GM18868 (cell line): Measurements from ENCODE around the gene EPHA8.

Experiments
- ATAC-seq: cut with Tn5 transposase; IDR thresholded peaks from one replicate; pipeline ENCODE4 v1.9.1; 2021; ENCODE audit warnings: mild to moderate bottlenecking, moderate library complexity; ENCODE audit not compliant: unreplicated experiment

Gene EPHA8

GRCh38 chr1:22587247-22587646 is 24.0 kb downstream of the EPHA8 start:
- no peak for ATAC-seq

- ATAC-seq, result no peak
Measured at GRCh38 chr1:22588899-22589422, 25.7 kb downstream of the EPHA8 start.

GRCh38 chr1:22591576-22591975 is 28.3 kb downstream of the EPHA8 start:
- no peak for ATAC-seq

DNA sequence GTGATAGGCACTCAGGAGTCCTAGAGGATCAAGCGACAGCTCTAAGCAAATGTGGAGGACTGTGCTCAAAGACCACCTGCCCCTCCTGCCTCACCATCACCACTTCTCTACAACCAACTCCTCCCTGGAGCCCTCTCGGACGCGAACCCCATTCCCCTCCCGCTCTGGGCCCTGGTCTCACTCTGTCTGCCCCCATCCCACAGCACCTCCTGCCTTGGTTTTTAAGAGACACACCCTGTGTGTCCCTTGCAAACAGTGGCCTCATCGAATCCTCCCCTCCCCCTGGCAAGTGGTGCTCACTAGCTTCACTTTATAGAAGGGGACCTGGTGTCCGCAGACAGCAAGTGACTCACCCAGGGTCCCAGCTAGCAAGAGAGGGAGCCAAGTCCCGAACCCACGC is 28.8 kb downstream of the EPHA8 start:
- no peak for ATAC-seq

GRCh38 chr1:22592919-22593790 is 29.9 kb downstream of the EPHA8 start:
- no peak for ATAC-seq

- no peak for ATAC-seq
Measured at GRCh38 chr1:22594396-22594795, 31.1 kb downstream of the EPHA8 start.

GRCh38 chr1:22595108-22595507 is 31.8 kb downstream of the EPHA8 start:
- ATAC-seq, result no peak

GRCh38 chr1:22597301-22597965 is 34.1 kb downstream of the EPHA8 start:
- ATAC-seq, result no peak

GRCh38 chr1:22597996-22598395 is 34.7 kb downstream of the EPHA8 start:
- no peak for ATAC-seq

GRCh38 chr1:22598736-22599135 is 35.4 kb downstream of the EPHA8 start:
- no peak for ATAC-seq

DNA sequence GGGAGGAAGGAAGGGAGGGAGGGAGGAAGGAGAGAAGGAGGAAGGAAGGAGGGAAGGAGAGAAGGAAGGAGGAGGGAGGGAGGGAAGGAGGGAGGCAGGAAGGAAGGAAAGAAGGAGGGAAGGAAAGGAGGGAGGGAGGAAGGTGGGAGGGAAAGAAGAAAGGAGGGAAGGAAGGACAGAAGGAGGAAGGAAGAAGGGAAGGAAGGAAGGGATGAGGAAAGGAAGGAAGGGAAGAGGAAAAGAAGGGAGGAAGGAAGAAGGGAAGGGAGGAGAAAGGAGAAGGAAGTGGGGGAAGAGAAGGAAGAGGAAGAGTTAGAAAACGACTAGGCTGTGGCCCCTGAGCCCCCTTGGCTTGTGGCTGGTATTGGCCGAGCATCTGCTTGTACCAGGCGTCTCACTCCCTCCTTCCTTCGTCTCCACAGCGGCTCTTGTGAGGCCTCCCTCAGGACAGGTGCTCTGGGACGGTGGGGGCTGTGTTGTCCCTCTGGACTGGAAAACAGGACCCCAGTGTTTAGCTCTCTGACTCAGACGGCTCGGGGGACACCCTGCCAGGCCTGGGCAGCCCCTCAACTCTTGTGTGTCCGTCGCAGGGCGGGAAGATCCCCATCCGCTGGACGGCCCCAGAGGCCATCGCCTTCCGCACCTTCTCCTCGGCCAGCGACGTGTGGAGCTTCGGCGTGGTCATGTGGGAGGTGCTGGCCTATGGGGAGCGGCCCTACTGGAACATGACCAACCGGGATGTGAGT is 37.0 kb downstream of the EPHA8 start:
- no peak for ATAC-seq

- no peak for ATAC-seq
Measured at GRCh38 chr1:22600817-22601605, 37.7 kb downstream of the EPHA8 start.

DNA sequence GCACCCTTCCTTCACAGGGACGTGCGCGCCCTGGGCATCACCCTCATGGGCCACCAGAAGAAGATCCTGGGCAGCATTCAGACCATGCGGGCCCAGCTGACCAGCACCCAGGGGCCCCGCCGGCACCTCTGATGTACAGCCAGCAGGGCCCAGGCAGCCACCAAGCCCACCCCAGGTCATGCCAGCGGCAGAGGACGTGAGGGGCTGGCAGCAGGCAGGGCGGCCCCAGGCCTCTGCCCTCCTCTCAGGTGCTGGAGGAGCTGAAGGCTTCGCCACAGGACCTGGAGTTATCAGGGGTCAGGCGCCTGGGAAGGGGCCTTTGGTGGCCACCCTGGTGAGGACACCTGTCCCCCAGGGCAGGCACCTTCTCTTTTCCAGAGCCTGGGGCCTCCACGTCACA is 38.3 kb downstream of the EPHA8 start:
- no peak for ATAC-seq

DNA sequence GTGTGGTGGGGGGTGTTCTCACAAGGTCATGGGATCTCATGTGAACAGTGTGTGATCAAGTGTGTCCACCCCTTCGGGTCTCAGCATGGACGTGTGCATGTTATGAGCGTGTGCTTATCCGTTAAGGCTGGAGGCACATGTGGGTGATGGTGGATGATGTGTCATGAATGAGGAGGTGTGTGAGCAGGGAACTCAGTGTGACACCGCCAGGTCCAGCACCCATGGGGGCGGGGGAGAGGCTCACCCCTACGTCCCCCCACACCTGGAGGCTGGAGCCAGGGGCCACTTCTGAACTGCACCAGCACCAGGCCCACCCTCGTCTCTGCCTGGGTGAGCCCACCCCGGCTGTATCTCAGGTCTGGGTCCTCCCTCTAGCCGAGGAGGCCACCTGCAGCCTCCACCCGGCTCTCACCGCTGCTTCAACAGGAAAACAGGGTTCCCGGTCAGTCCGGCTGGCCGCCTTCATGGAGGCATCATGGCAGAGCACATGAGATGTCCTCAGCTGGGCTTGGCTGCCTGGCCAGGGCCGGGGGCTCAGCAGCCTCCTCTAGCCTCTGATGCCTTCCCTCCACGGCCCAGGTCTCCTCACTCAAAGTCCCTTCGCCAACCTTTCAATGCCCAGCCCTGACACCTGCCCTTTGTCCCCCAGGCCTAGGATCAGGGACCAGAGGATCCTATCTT is 38.9 kb downstream of the EPHA8 start:
- no peak for ATAC-seq

DNA sequence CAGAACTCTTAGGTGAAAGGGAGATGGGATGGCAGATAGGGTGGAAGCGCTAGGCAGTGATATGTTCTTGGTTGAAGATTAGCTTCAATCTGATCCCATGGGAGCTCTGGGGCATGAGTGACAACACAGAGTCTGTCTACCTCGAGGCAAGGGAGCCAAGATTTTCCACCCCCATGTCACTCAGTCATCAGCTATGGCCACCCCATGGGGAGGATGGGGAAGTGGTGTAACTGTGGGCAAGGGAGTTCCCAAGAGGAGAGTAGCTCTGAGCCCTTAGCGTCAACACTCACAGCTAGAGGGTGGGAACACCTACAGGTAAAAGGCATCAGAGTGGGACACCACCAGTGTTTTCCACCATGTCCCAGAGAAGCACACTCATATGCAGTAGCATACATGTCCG is 42.9 kb downstream of the EPHA8 start:
- no peak for ATAC-seq

GRCh38 chr1:22607154-22607553 is 43.9 kb downstream of the EPHA8 start:
- no peak for ATAC-seq

DNA sequence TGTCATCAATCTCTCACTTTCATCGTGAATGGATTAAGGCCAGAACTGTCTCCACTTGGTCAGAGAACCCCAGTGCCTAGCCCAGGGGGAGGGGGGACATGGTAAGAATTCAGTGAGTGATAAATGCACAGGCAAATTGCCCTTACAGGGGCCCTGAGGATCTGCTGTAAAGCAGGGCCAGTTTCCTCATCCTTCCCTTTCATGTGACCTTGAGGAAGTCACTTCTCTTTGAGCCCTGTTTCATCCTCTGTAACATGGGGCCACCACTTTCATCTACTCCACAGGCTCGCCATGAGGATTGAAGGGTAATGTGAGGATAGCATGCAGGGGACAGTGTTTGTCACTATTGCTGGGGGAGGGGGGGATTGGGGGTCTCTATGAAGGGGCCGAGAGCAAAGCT is 45.1 kb downstream of the EPHA8 start:
- no peak for ATAC-seq

DNA sequence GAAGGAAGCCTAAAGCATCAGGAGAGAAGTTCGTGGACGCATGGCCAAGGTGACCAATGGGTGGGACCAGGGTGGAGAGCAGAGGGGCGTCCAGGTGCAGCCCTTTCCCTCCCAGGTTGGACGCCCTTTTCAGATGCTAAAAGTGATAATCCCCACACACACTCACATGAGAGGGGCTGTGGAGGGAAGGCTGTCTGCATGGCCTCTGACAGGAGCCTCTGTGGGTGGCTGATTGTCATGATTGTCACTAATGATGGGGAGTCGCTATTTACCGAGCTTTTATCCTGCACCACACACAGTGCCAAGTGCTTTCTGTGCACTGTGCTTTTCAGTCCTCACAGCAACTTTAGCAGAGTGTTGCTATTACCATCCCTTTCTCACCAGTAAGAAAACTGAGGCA is 46.0 kb downstream of the EPHA8 start:
- ATAC-seq, result no peak

DNA sequence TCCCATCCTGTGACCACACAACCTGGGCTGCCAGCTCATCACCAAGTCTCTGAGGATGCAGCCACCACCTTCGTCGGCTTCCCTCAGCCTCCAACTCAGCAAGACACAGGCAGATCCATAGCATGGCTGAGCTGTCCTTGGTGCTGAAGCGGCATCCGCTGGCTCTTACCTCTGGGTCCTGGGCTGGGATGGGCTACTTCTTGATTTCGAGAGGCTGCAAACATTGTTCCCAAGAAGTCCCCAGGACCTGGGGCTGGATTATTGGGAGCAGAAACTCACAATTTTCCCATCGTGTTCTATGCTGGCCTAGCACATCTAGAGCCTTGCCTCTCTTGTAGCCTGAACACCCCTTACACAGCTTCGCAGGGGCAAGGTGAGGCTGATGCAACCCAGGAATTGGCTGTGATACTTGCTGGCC is 48.2 kb downstream of the EPHA8 start:
- no peak for ATAC-seq
